ENCODE measurements around the gene KATNBL1. TPM values are rescaled to one million over a fixed set of nuclear protein-coding genes. Genes with fewer than 3 reads are reported as not detected.

Gene KATNBL1
- total and polyA plus RNA-seq, 4 donors: 6.4 to 26.2 (median 22.0) TPM

DNA sequence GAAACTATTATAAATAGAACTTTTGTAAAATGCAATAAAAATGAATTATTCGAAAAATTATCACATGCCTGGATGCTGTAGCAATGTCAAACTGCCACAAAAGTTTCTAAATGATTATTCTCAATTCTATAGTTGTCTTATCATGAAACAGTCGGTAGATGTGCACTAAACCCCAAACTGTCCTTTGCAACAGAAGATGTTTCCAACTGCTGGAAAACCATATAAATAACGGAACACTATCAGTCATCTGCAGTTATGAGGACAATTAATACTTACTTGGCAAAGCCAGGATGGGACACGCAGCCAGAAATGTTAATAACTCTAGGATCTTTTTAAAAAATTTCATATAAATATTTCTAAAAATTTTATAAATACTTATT is 32.4 kb upstream of the KATNBL1 start:
- Histone ChIP-seq H3K9me3 (ENCODE audit: control insufficient read depth in 4 of 4, low read length in 3 of 4) (no peaks in the 10 kb centered on the region), H3K36me3 (ENCODE audit: control insufficient read depth in 4 of 4, insufficient read depth in 3 of 4, low read depth in 1 of 4, low read length in 3 of 4) (peaks cover 2 to 57% (median 22%) of the 10 kb centered on the region in 4 donors), H3K4me1 (ENCODE audit: control insufficient read depth in 4 of 4, insufficient read depth in 4 of 4, low read length in 3 of 4) (no peaks in the 10 kb centered on the region), H3K27ac (ENCODE audit: low read depth in 1 of 2, low read length in 2 of 2) (no peak overlapping the region), H3K4me3 (ENCODE audit: low read depth in 1 of 3, low read length in 3 of 3) (no peak overlapping the region), H3K9ac (ENCODE audit: low read depth in 1 of 2, low read length in 2 of 2) (no peak overlapping the region), H3K27me3 (ENCODE audit: control insufficient read depth in 4 of 4, insufficient read depth in 4 of 4, low read length in 3 of 4) (no peaks in the 10 kb centered on the region)
- no peak for DNase-seq (ENCODE audit: low spot score)
- TF ChIP-seq TAF1 (conservative IDR thresholded peaks at IDR 0.05): no peak
- no peak for TF ChIP-seq NR2F2 (IDR thresholded peaks at IDR 0.05)
- WGBS: 88% methylated on average over 4 of the region's 4 CpGs

GRCh38 chr15:34241376-34242330 is 31.8 kb upstream of the KATNBL1 start:
- TF ChIP-seq, protein P1, sequence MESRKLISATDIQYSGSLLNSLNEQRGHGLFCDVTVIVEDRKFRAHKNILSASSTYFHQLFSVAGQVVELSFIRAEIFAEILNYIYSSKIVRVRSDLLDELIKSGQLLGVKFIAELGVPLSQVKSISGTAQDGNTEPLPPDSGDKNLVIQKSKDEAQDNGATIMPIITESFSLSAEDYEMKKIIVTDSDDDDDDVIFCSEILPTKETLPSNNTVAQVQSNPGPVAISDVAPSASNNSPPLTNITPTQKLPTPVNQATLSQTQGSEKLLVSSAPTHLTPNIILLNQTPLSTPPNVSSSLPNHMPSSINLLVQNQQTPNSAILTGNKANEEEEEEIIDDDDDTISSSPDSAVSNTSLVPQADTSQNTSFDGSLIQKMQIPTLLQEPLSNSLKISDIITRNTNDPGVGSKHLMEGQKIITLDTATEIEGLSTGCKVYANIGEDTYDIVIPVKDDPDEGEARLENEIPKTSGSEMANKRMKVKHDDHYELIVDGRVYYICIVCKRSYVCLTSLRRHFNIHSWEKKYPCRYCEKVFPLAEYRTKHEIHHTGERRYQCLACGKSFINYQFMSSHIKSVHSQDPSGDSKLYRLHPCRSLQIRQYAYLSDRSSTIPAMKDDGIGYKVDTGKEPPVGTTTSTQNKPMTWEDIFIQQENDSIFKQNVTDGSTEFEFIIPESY (IDR thresholded peaks at IDR 0.05): no peak
- TF ChIP-seq, protein P2, sequence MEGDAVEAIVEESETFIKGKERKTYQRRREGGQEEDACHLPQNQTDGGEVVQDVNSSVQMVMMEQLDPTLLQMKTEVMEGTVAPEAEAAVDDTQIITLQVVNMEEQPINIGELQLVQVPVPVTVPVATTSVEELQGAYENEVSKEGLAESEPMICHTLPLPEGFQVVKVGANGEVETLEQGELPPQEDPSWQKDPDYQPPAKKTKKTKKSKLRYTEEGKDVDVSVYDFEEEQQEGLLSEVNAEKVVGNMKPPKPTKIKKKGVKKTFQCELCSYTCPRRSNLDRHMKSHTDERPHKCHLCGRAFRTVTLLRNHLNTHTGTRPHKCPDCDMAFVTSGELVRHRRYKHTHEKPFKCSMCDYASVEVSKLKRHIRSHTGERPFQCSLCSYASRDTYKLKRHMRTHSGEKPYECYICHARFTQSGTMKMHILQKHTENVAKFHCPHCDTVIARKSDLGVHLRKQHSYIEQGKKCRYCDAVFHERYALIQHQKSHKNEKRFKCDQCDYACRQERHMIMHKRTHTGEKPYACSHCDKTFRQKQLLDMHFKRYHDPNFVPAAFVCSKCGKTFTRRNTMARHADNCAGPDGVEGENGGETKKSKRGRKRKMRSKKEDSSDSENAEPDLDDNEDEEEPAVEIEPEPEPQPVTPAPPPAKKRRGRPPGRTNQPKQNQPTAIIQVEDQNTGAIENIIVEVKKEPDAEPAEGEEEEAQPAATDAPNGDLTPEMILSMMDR (IDR thresholded peaks at IDR 0.05; ENCODE audit: low read depth, low read length, missing input control): peak; percentile 79
- peak; percentile 77 to 81 for TF ChIP-seq RAD21 (IDR thresholded peaks at IDR 0.05)
- no peak for TF ChIP-seq EGR1 (IDR thresholded peaks at IDR 0.05; ENCODE audit: low read depth in 2 of 2)
- no peak for TF ChIP-seq TAF1 (conservative IDR thresholded peaks at IDR 0.05)
- H3K27me3 ChIP-seq (ENCODE audit: control insufficient read depth in 4 of 4, insufficient read depth in 4 of 4, low read length in 3 of 4): no peaks in the 10 kb centered on the region
- H3K9ac ChIP-seq (ENCODE audit: low read depth in 1 of 2, low read length in 2 of 2): no peak overlapping the region
- no peak overlapping the region for H3K27ac ChIP-seq (ENCODE audit: low read depth in 1 of 2, low read length in 2 of 2)
- no peaks in the 10 kb centered on the region for H3K9me3 ChIP-seq (ENCODE audit: control insufficient read depth in 4 of 4, low read length in 3 of 4)
- H3K4me3 ChIP-seq (ENCODE audit: low read depth in 1 of 3, low read length in 3 of 3): no peak overlapping the region
- WGBS: 75% methylated on average over 1 of the region's 1 CpG
- H3K4me1 ChIP-seq (ENCODE audit: control insufficient read depth in 4 of 4, insufficient read depth in 4 of 4, low read length in 3 of 4): no peaks in the 10 kb centered on the region
- H3K36me3 ChIP-seq (ENCODE audit: control insufficient read depth in 4 of 4, insufficient read depth in 3 of 4, low read depth in 1 of 4, low read length in 3 of 4): peaks cover 2 to 61% (median 28%) of the 10 kb centered on the region in 4 donors
- DNase-seq (ENCODE audit: low spot score): no peak

GRCh38 chr15:34240537-34240936 is 30.6 kb upstream of the KATNBL1 start:
- DNase-seq (ENCODE audit: low spot score): no peak
- Histone ChIP-seq H3K9ac (ENCODE audit: low read depth in 1 of 2, low read length in 2 of 2) (no peak overlapping the region), H3K9me3 (ENCODE audit: control insufficient read depth in 4 of 4, low read length in 3 of 4) (no peaks in the 10 kb centered on the region), H3K36me3 (ENCODE audit: control insufficient read depth in 4 of 4, insufficient read depth in 3 of 4, low read depth in 1 of 4, low read length in 3 of 4) (peaks cover 2 to 69% (median 37%) of the 10 kb centered on the region in 4 donors), H3K4me1 (ENCODE audit: control insufficient read depth in 4 of 4, insufficient read depth in 4 of 4, low read length in 3 of 4) (no peaks in the 10 kb centered on the region), H3K27ac (ENCODE audit: low read depth in 1 of 2, low read length in 2 of 2) (no peak overlapping the region), H3K4me3 (ENCODE audit: low read depth in 1 of 3, low read length in 3 of 3) (no peak overlapping the region), H3K27me3 (ENCODE audit: control insufficient read depth in 4 of 4, insufficient read depth in 4 of 4, low read length in 3 of 4) (no peaks in the 10 kb centered on the region)
- WGBS: 88% methylated on average over 3 of the region's 3 CpGs
- TF ChIP-seq TAF1 (conservative IDR thresholded peaks at IDR 0.05): no peak
- no peak for TF ChIP-seq EGR1 (IDR thresholded peaks at IDR 0.05; ENCODE audit: low read depth in 2 of 2)
- no peak for TF ChIP-seq MAX (IDR thresholded peaks at IDR 0.05)
- no peak for TF ChIP-seq YY1 (IDR thresholded peaks at IDR 0.05)
- TF ChIP-seq SP1 (IDR thresholded peaks at IDR 0.05): no peak
- no peak for TF ChIP-seq FOXA1 (IDR thresholded peaks at IDR 0.05)
- no peak for TF ChIP-seq HNF4G (IDR thresholded peaks at IDR 0.05)
- no peak for TF ChIP-seq FOXA2 (IDR thresholded peaks at IDR 0.05)
- TF ChIP-seq, protein P3, sequence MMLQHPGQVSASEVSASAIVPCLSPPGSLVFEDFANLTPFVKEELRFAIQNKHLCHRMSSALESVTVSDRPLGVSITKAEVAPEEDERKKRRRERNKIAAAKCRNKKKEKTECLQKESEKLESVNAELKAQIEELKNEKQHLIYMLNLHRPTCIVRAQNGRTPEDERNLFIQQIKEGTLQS (IDR thresholded peaks at IDR 0.05): no peak
- no peak for TF ChIP-seq RAD21 (IDR thresholded peaks at IDR 0.05)
- no peak for TF ChIP-seq NR2F2 (IDR thresholded peaks at IDR 0.05)
- TF ChIP-seq, protein P1 (IDR thresholded peaks at IDR 0.05): no peak
- no peak for TF ChIP-seq JUND (IDR thresholded peaks at IDR 0.05)
- TF ChIP-seq, protein P2 (IDR thresholded peaks at IDR 0.05; ENCODE audit: low read depth, low read length, missing input control): no peak
- no peak for TF ChIP-seq HNF4A (conservative IDR thresholded peaks at IDR 0.05)
- no peak for TF ChIP-seq GABPA (IDR thresholded peaks at IDR 0.05 in 1 of 2, conservative IDR thresholded peaks at IDR 0.05 in 1 of 2)
